Hematopoietic multipotent progenitor cell treated with erythropoietin and hydrocortisone succinate and interleukin-3 and kit ligand, for 6 days (in vitro differentiated cells): Measurements from ENCODE around the gene ELFN1.
"Not testable (repeated sequence)": the region's sequence is repeated elsewhere in the genome, so short reads cannot be mapped to it uniquely, and the experiment has no call there.

ENCODE experiments used
- DNase-seq: peaks from one replicate; pipeline ENCODE4 v3.0.0-alpha.2; 2015

The ELFN1 gene

DNA sequence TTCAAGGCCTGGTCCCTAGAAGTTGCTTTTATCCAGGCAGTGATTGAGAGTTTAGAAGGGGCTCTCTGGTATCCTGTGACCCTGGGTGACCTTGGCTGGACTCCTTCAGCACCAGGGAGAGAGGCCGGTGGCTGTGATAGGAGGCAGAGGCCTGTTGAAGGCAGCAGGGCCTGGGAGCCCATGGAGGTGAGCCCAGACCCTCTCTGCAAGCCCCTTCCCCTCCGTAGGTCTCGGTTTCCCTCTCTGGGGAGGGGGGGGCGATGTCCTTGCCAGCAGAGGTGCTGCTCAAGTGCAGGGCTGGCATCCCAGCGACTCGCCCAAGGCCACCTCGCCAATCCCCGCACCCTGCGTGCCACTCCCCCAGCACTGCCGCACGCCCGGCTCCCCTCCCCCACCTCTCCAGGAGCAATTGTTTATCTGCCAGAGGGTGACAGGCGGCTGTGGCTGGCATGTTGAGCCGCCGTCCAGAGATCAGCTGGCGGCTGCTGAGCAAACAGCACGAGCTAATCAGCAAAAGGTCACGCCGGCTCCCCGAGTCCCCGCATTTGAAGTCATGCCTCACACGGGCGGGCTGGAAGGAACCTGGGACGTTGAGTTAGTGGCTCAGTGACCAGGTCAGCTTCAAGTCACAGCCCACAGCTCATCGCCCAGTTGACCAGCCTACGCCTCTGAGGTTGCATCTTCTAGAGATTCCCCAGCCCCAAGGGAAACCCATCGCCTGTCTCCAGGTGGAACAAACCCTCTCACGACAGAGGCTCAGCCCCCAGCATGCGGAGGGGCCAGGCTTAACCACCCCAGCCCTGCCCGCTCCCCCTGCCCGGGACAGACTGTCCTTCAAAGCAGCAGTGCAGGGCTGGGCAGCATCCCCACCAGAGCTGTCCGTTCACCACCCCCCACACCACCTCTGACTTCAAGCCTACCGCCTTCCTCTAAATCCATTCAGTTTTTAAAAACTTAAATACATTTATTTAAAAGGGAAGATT, 43.7 kb downstream of the ELFN1 start:
- DNase-seq = no peak

GRCh38 chr7:1714583-1715330, 44.7 kb downstream of the ELFN1 start:
- DNase-seq = no peak

DNA sequence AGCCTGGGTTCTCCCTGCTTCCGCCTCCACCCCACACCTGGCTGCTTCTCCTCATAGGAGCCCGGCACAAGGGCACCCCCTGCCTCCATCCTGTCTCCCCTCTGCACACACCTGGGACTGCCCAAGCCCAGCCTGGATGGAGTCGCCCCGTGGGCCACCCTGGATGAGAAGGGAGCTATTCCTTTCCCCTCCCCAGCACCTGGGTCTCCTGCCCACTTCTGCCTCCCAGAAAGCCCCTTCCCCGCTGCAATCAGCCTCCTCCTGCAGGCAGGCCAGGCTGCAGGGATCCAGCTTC, 45.2 kb downstream of the ELFN1 start:
- no peak for DNase-seq

- DNase-seq = no peak
These were observed 45.6 kb downstream of the ELFN1 start for GRCh38 chr7:1715671-1716074.

DNA sequence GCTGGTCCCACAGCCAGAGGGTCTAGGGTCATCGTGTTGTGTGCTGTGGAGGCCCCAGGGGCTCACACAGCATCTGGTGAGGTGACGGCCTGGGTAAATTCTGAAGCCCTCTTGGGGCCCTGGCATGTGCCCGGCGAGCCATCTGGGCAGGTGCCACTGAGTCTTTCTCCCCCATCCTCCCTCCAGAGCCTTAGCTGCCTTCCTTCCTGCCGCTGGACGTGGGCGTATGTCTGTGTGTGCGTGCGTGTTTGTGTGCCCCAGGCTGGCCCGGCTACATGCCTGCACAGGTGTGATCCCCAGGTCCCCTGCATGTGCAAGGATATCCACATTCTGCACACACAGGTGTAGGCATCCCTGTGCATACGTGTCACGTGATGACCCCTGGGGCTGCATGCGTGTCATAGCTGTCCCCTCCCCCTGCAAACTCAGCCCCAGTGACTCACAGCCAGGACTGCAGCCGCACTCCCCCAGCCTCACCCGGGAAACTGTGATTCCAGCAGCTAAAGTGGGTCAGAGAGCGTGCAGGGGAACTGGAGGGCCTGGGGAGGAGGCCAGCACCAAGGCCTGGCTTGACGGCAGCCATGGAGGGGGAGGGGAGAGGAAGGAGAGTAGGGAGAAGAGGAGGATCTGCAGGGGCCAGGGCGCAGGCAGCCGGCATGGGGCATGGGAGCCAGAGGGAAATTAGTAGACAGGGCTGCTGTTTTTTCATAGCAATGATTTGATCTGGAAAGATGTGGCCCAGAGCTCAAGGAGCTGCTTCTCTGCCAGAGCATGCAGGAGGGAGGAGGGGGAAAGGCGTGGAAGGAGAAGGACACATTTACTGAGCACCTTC, 46.4 kb downstream of the ELFN1 start:
- DNase-seq = no peak

- DNase-seq = no peak
These were observed 47.0 kb downstream of the ELFN1 start for GRCh38 chr7:1717095-1717483.

DNA sequence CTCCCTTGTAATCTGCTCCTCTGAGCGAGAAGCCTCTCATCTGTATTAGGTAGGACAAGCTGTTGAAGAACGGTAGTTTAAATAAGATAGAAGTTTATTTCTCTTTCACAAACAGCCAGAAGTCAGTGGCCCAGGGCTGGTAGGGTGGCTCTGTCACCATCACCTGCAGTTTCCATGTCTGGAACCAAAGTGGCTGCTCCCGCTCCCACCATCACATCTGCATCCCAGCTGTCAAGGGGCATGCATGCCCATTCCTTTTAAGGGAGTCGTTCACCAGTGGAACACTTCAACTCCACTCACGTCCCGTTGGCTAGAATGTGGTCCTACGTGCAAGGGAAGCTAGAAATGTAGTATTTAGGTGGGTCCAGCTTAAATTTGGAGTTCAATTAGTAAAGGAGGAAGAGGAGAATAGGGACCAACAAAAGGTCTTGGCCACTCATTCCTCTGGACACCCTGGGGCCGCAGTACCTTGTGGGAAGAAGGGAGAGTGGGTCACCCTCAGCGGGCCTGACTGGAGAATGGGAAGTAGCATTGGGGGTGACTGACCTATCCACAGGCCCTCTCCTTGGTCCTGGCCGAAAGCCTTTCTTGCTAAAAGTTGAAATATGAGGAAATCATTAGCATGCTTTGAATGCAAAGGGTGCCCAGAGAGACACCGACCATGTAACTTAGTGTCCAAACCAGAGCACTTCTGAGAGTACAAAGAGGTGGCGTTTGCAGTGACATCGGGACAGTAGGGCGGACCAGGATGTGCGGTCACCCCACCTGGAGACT, 48.0 kb downstream of the ELFN1 start:
- no peak for DNase-seq

- DNase-seq = peak; percentile 36
These were observed 48.8 kb downstream of the ELFN1 start for GRCh38 chr7:1718850-1719249.

GRCh38 chr7:1719256-1719655, 49.2 kb downstream of the ELFN1 start:
- not testable (repeated sequence) for DNase-seq

DNA sequence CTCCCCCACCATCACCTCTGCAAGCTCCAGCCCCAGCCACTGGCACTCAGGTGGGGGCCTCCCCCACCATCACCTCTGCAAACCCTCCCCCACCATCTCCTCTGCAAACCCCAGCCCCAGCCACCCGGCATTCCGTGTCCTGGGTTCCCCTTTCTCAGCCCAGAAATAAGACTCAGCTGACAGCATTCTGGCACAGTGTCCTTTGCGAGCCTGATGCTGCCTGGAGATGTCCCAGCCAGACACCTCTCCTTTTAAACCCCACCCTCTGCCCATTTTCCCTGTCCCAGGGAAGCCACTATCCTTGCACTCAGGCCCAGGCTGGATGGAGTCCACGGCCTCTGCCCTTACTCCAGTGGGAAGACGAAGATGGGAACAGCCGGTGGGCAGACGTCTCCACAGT, 49.8 kb downstream of the ELFN1 start:
- DNase-seq = no peak

GRCh38 chr7:1720326-1720725, 50.2 kb downstream of the ELFN1 start:
- DNase-seq = no peak

DNA sequence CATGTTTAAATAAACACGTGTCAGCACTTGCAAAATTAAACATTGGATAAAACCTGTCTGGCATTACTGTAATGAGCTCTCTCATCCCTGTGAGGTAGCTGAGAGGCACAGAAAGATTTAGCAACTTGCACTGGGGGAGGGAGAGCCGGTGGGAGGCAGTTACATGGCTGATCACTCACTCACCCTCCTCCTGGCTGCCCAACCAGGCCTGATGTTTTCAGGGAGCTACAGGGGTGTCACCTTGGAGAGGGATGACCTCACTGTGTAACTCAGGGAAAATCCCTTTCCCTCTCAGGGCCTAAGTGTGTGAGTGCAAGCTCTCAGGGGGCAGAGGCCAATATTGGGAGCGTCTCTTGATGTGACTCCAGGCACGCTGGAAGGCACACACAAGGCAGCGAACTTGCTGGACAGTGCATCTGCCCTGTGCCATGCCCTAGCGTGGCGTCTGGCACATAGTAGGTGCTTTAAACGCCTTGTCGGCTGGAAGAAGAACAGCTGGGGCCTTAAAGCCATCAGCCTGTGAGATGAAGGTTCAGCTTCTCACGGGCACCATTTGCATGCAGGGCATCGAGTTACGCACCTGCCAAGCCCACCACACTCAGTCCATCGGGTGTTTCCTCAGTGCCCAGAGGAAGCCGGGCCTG, 51.1 kb downstream of the ELFN1 start:
- DNase-seq = no peak

DNA sequence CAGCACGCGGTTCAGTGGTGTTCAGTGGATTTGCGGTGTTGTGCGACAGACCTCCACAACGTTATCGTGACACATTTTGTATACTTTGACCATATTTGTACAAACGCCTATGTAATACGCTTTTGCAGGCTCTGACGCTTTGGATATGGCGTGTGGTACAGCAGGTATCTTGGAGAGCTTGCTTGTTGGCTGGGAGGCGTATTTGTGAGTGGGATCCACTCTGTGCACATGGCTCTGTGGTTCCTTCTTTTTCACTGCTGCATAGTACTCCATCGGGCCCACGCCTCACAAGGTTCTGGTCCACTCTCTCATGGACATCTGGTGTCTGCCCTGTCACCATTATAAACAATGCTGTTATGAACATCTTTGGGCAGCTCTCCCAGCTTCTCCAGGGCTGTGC, 53.2 kb downstream of the ELFN1 start:
- DNase-seq = no peak

- no peak for DNase-seq
These were observed 54.2 kb downstream of the ELFN1 start for GRCh38 chr7:1724118-1724910.

- no peak for DNase-seq
These were observed 55.2 kb downstream of the ELFN1 start for GRCh38 chr7:1725199-1725690.

DNA sequence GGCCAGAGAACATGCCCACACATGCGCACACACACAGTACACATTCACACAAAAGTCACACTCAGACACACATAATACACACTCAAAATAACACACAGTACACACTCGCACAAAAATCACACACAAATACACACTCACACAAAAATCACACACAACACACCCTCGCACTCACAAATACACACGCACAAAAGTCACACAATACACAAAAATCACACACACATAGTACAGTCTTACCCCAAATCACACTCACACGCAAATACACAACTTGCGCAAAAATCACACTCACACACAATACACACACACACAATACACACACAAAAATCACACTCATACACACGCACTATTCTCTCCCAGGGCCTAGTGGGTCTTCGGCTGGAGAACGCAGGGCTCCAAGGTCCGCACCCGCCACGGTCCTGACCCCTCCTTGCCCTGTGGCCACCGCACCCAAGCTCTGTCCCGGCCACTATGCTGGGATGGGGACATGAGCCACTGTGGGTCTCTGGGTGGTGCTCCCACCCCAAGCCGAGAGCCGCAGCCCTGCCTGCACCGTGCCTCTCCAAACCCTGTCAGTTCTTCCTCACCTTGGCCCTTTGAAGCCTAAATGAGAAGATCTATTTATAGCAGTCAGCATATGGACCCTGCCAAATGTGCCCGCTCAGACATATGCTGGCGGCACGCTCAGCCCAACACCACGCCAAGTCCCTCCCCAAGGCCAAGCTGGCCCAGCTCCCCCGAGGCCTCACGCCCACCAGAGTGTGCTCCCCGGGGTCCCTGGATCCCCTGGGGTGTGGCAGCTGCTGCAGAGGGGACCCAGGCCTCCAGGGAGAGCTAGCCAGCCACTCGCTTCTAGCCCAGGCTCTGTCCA, 55.9 kb downstream of the ELFN1 start:
- DNase-seq = no peak

GRCh38 chr7:1727079-1727478, 57.0 kb downstream of the ELFN1 start:
- DNase-seq = no peak

GRCh38 chr7:1727812-1728570, 57.9 kb downstream of the ELFN1 start:
- no peak for DNase-seq

GRCh38 chr7:1729183-1729582, 59.1 kb downstream of the ELFN1 start:
- no peak for DNase-seq
